Aorta (tissue), 5 donors: ENCODE results near the gene LGI4. TPM values are rescaled to one million over a fixed set of nuclear protein-coding genes. Genes with fewer than 3 reads are reported as not detected.
A peak's percentile ranks its signal among the peaks of the same experiment; 100 is the strongest.

ENCODE experiments used
- ATAC-seq: fragments of 200-7000 bp; cut with Tn5 transposase; one replicate; pipeline ENCODE4 v1.9.1; 2022; ENCODE audit warnings: moderate library complexity; ENCODE audit not compliant: low FRiP score
- DNase-seq, 2 donors: peaks; one replicate each; pipeline ENCODE4 v3.0.0-alpha.2; 2020
- H3K27ac ChIP-seq, 2 donors: one replicate each; pipeline ENCODE4 v1.5.1; 2013; ENCODE audit warnings: low read length in 2 of 2, mild to moderate bottlenecking in 2 of 2, moderate library complexity in 2 of 2, control low read depth in 1 of 2, inconsistent platforms in 1 of 2, low read depth in 1 of 2
- H3K27me3 ChIP-seq, 2 donors: one replicate each; pipeline ENCODE4 v1.6.1; 2013; ENCODE audit warnings: control low read depth in 1 of 2, low read length in 1 of 2, mild to moderate bottlenecking in 1 of 2, moderate library complexity in 1 of 2; ENCODE audit not compliant: insufficient read depth in 2 of 2, control insufficient read depth in 1 of 2
- H3K36me3 ChIP-seq, 2 donors: one replicate each; pipeline ENCODE4 v1.6.1; 2013; ENCODE audit warnings: control low read depth in 1 of 2, low read length in 1 of 2, mild to moderate bottlenecking in 1 of 2; ENCODE audit not compliant: insufficient read depth in 2 of 2, control insufficient read depth in 1 of 2
- H3K4me1 ChIP-seq, 2 donors: one replicate each; pipeline ENCODE4 v1.6.1; 2013; ENCODE audit warnings: low read length in 2 of 2, control low read depth in 1 of 2, mild to moderate bottlenecking in 1 of 2, moderate library complexity in 1 of 2; ENCODE audit not compliant: insufficient read depth in 2 of 2, control insufficient read depth in 1 of 2
- H3K4me3 ChIP-seq, 2 donors: one replicate each; pipeline ENCODE4 v1.5.1; 2013; ENCODE audit warnings: low read length in 2 of 2, control low read depth in 1 of 2, mild to moderate bottlenecking in 1 of 2
- H3K9me3 ChIP-seq: one replicate; pipeline ENCODE4 v1.6.1; 2013; ENCODE audit warnings: mild to moderate bottlenecking, low read length; ENCODE audit not compliant: control insufficient read depth
- WGBS, 2 donors: extraction: QIAGEN DNeasy Blood & Tissue Kit; methylation state at CpG; one replicate each; pipeline ENCODE4 v1.1.7; 2013; 5-methylcytosine and 5-hydroxymethylcytosine counted together
- intact Hi-C, 2 donors: fragments of 100-400 bp; cut with DNase I; formaldehyde crosslinking; loops; one replicate each; pipeline versions ENCODE4 v1.14.2 to v1.15.0; 2022
- polyA plus RNA-seq, 2 donors: library from polyadenylated mRNA; stranded (reverse); fragments of 200-250 nt; gene quantifications; one replicate each; pipeline ENCODE4 v1.2.3, GENCODE V29; 2013
- total RNA-seq, 2 donors: library from RNA; stranded (reverse); fragmentation: NEBNext Ultra II Directional; extraction: Animal tissue kit (Norgen Biotek cat#: 25700); gene quantifications; one replicate each; pipeline ENCODE4 v1.2.1, GENCODE V29; 2021
- donor health status: healthy with polysubstance abuse.
- donor health status: Bipolar disorder and iron deficiency.
- donor health status: DM: no; HTN: no; CAD: no.
- donor health status: DM: no; HTN: no; CAD: no.
- donor health status: DM: yes; HTN: yes; CAD: no.

Gene LGI4
- total and polyA plus RNA-seq, 4 donors = 5.1 to 17.5 (median 16.2) TPM

DNA sequence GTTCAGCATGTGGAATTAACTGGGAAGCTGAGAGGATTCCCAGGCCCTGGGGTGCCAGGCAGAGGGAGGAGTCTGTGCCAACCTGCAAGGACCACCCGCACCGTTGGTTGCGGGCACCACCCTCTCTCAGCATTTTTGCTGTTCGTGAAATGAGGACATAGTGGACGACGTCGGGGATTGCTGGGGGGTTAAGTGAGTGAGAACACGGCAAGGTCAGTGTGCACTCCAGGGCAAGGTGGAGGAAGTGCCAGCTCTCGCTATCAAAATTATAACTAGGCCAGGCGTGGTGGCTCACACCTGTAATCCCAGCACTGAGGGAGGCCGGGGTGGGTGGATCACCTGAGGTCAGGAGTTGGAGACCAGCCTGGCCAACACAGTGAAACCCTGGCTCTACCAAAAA, 17.1 kb downstream of the LGI4 start:
- DNase-seq = peak in 1 of 2 donors; percentile 20
- intact Hi-C loops = no loop called here
- no peak overlapping the region for H3K27ac ChIP-seq

DNA sequence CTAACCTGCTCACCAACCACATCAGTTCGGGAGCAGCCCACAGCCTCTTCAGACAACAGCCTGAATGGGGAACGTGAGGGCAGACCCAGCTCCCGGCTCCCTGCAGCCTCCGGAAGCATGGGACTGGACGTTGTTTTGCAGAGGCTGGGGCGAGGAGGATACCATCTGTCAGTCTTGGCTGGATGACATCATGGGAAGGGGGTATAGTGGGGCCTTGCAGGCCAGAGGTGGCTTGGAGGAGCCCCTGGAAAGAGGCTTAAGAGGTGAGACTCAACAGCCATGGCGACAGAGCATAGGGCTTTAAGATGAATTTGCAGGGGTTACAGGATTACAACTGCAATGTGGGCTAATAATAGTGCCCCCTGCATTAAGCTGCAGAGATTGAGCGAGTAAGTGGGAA, 17.7 kb downstream of the LGI4 start:
- H3K9me3 ChIP-seq = no peaks in the 10 kb centered on the region
- H3K36me3 ChIP-seq = no peaks in the 10 kb centered on the region
- intact Hi-C loops = no loop called here
- no peaks in the 10 kb centered on the region for H3K27me3 ChIP-seq
- 67 to 75% methylated on average over 8 of the region's 8 CpGs for WGBS, 2 donors
- peak in 1 of 2 donors; percentile 35 for DNase-seq
- H3K4me1 ChIP-seq = no peaks in the 10 kb centered on the region
- no peak for ATAC-seq
- H3K4me3 ChIP-seq = no peak overlapping the region
- H3K27ac ChIP-seq = no peak overlapping the region

More for the DNA sequence above, 17.1 kb downstream of the LGI4 start:
- H3K4me1 ChIP-seq = no peaks in the 10 kb centered on the region
- no peaks in the 10 kb centered on the region for H3K9me3 ChIP-seq
- no peaks in the 10 kb centered on the region for H3K27me3 ChIP-seq
- H3K36me3 ChIP-seq = no peaks in the 10 kb centered on the region
- H3K4me3 ChIP-seq = no peak overlapping the region
- ATAC-seq = no peak
- 83 to 87% methylated on average over 11 of the region's 11 CpGs for WGBS, 2 donors

DNA sequence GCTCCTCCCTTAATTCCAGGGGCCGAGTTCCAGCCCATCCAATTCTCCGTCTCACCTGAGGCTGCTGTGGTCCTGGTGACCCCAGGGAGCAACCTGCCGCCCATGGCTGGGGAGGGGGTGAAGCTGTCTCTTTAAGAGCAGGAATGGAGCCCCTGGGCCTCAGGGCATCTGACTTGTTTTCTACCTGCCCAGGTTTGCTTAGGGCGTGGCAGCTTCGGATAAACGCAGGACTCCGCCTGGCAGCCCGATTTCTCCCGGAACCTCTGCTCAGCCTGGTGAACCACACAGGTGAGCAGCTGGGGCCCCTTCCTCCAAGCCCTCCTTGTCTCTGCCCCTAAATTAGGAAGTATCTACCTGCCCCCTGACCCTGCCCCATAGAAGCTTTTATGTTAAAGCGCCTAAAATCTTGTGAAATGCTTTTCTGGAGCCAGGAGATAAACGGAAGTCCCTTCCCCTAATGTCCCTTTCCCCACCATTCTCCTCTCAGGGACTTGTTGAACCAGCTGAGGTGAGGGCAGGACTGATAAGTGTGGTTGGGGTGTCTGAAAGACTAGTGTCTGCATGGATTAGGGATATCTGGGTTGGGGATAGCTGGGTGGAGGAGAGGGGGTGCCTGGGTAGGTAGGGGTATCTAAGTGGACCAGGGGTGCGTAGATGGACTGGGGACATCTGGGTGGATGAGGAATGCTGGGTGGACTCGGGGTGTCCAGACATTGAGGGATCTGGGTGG, 18.6 kb downstream of the LGI4 start:
- Histone ChIP-seq H3K4me3 (no peak overlapping the region), H3K9me3 (no peaks in the 10 kb centered on the region), H3K27ac (no peak overlapping the region), H3K4me1 (no peaks in the 10 kb centered on the region), H3K36me3 (no peaks in the 10 kb centered on the region), H3K27me3 (no peaks in the 10 kb centered on the region)
- ATAC-seq (no peak), DNase-seq (peak in 1 of 2 donors; percentile 26)
- WGBS, 2 donors = 90 to 94% methylated on average over 13 of the region's 13 CpGs
- intact Hi-C loops = no loop called here

DNA sequence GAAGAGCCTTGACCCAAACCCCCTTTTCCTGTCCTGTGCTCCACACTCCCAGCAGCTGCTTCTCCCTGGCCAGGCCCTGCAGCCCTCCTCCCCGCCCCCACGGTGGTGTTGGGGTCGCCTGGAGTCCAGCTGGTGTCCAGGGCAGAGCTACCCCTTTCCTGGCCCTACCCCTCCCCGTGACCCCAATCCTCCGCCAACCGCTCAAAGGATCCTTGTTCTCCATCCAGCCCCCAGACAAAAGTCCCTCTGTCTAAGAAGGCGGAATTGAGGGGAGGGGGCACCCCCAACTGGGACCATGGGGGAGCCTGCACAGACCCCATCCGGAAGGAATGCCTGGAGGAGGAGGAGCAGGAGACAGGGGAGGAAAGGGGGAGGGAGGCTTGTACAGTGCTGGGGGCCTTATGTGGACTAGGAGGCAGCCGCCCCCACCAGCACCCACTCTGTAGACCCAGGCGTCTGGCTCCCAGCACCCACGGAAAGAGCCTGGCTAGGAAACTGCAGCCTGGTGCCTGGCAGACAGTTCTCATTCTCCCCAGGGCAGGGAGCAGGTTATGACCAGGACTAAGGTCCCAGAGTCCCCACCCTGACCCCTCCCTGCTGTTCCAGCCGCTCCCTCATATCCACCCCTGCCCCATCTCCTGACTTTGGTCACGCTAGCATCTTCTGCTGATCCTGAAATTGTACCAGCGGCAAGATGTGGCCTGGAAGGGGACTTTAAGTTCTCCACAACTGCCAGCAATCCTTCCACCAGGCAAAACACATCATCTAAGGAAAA, 19.5 kb downstream of the LGI4 start, which contains the start of gene FXYD3:
Gene FXYD3 (plus strand): TSS at position 647 of the 775 bp plus-strand sequence. CDS start 3,554 bp downstream, outside the sequence.
- H3K27me3 ChIP-seq = no peaks in the 10 kb centered on the region
- intact Hi-C loops = loop anchor here (2.0 kb wide), 2 partner anchors 17 to 19 kb away; partner anchors contain the start of gene LGI4 (in 1 of the 2)
- H3K4me3 ChIP-seq = no peak within 1 kb of the TSS
- 66 to 72% methylated on average over 14 of the region's 14 CpGs for whole genome bisulfite sequencing, 2 donors
- no peaks in the 10 kb centered on the region for H3K36me3 ChIP-seq
- peak in 1 of 2 donors; percentile 35 for DNase-seq
- H3K27ac ChIP-seq = no peak within 1 kb of the TSS
- H3K4me1 ChIP-seq = no peaks in the 10 kb centered on the region
- H3K9me3 ChIP-seq = no peaks in the 10 kb centered on the region
- ATAC-seq = no peak

DNA sequence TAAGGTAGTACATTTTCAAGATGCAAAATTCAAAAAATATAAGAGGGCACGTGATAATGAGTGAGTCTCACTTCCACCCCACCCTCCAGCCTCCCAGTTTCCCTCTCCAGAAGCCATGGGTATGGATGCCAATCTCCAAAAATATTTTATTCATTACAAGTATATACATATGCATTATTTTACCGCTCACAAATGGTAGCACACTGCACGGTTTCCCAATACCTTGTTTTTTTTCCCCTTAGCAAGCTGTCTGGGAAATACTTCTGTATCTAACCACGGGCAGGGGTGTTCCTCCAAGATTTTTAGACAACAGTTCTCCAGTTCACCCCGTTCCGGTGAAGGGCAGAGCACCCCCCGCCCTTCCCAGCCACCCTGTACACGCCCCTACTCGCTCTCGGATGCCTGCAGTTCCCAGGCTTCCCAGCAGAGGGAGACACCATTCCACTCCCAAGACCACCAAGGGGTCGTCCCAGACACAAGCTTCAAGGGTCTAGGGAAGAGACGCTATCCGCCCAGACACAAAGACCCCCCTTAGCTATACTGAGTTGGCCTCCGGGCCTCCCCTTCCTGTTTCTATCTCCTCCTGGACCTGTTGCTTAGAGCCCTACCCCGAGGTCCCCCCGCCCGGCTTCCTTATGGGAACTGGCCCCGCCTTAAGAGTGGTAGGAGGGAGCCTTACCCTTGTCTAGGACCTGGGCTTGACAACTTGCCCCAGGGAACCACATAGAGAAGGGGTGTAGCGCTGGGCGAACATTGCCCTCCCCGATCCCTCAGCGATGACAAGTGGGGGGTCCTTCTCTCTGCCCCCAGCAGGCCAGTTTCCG, 20.3 kb downstream of the LGI4 start:
- H3K36me3 ChIP-seq = no peaks in the 10 kb centered on the region
- no peak overlapping the region for H3K4me3 ChIP-seq
- DNase-seq = peak; percentile 67 to 91
- H3K9me3 ChIP-seq = no peaks in the 10 kb centered on the region
- intact Hi-C loops = loop anchor here (2.0 kb wide), 2 partner anchors 18 to 20 kb away; partner anchors contain the start of gene LGI4 (in 1 of the 2)
- H3K27ac ChIP-seq = no peak overlapping the region
- WGBS, 2 donors = 6 to 7% methylated on average over 23 of the region's 23 CpGs
- ATAC-seq = peak; percentile 87
- H3K27me3 ChIP-seq = no peaks in the 10 kb centered on the region
- H3K4me1 ChIP-seq = no peaks in the 10 kb centered on the region

DNA sequence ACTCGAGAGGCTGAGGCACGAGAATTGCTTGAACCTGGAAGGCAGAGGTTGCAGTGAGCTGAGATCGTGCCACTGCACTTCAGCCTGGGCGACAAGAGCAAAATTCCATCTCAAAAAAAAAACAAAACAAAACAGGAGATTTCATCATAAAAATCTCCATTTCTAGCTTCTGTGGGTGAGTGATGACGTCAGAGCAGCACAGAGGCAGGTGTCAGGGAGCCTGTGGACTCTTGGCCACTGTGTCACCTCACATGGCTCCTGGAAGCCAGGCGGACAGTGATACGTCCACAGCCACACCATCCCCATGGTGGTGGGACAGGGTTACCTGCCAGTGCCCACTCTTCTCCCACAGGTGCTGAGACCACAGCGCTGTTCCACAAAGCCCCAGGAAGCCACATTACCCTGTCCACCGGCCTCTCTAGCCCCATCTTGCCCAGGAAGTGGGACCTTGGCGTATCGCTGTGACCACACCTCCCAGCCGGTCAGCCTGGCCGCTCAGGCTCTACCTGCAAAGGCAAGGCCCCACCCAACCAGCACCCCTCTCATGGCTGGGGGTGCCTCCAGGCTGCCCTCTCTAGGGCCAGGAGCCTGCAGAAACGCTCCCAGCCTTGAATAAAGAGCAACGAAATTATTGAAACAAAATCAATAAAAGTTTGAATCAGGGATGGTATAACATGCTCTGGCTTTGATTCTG, 21.7 kb downstream of the LGI4 start:
- WGBS, 2 donors = 90% methylated on average over 15 of the region's 15 CpGs
- no peaks in the 10 kb centered on the region for H3K36me3 ChIP-seq
- no peaks in the 10 kb centered on the region for H3K9me3 ChIP-seq
- no peaks in the 10 kb centered on the region for H3K4me1 ChIP-seq
- no peaks in the 10 kb centered on the region for H3K27me3 ChIP-seq
- H3K27ac ChIP-seq = no peak overlapping the region
- intact Hi-C loops = no loop called here
- DNase-seq (no peak), ATAC-seq (no peak)
- H3K4me3 ChIP-seq = no peak overlapping the region

DNA sequence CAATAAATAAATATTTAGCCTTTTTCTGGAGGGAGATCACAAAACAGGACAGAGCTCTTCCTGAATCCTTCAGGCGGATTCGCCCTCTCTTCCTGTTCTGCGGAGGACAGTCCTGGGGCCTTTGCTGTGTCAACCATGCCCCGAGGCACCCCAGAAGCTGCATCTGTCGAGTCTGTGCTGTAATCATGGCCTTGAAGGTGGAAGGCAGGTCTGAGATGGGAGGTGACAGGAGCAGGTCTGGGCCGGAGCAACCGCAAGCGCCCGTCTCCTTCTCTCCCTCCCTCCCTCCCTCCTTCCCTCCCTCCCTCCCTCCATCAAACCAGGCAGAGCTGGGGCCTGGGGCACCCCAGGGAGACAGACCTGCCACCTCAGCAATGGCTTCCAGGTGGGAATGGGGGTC, 23.9 kb downstream of the LGI4 start:
- 73 to 74% methylated on average over 9 of the region's 9 CpGs for WGBS, 2 donors
- Histone ChIP-seq H3K27me3 (no peaks in the 10 kb centered on the region), H3K9me3 (no peaks in the 10 kb centered on the region), H3K4me3 (no peak overlapping the region), H3K4me1 (no peaks in the 10 kb centered on the region), H3K36me3 (no peaks in the 10 kb centered on the region), H3K27ac (no peak overlapping the region)
- intact Hi-C loops = no loop called here
- DNase-seq (no peak), ATAC-seq (no peak)
